Panc1 (cell line): Measurements from ENCODE around the gene ARL5A. TPM values are rescaled to one million over a fixed set of nuclear protein-coding genes. Genes with fewer than 3 reads are reported as not detected.

Source experiments
- ATAC-seq: fragments of 200-7000 bp; cut with Tn5 transposase; 2 replicates; pipeline ENCODE4 v1.9.1; 2020; ENCODE audit warnings: mild to moderate bottlenecking, moderate library complexity
- BruUV-seq: library from RNA; stranded (reverse); fragments of 400-500 nt; replicated peaks from 2 replicates; lab custom pipeline; 2021; lab: Mats Ljungman, UMichigan
- CTCF ChIA-PET: fragments of 300-600 bp; sonication (Branson Sonifier 250); formaldehyde crosslinking; loops from one replicate; lab custom pipeline; 2022; ENCODE audit warnings: antibody characterized with exemption; lab: Charles Lee
- POLR2A ChIA-PET: fragments of 300-600 bp; sonication (Branson Sonifier 250); formaldehyde crosslinking; loops from one replicate; lab custom pipeline; 2022; ENCODE audit warnings: antibody characterized with exemption; lab: Charles Lee
- DNase-seq: peaks from one replicate; pipeline ENCODE4 v3.0.0-alpha.2; 2010; ENCODE audit warnings: low read depth, low spot score
- H3K27ac ChIP-seq: 2 replicates; pipeline ENCODE4 v1.5.1; 2011; ENCODE audit warnings: mild to moderate bottlenecking, low read length, inconsistent platforms
- H3K27me3 ChIP-seq: fragments of 200-500 bp; sonication (Bioruptor generic); 2 replicates; pipeline ENCODE4 v1.6.0; 2014; ENCODE audit warnings: low read length, inconsistent platforms; ENCODE audit not compliant: control insufficient read depth, insufficient read depth
- H3K36me3 ChIP-seq: fragments of 200-500 bp; sonication (Bioruptor generic); 2 replicates; pipeline ENCODE4 v1.5.1; 2014; ENCODE audit warnings: inconsistent platforms, mild to moderate bottlenecking, low read length, moderate library complexity; ENCODE audit not compliant: control insufficient read depth, insufficient read depth
- H3K4me1 ChIP-seq: 2 replicates; pipeline ENCODE4 v1.5.1; 2011; ENCODE audit warnings: inconsistent platforms, mild to moderate bottlenecking, low read length, moderate library complexity; ENCODE audit not compliant: control insufficient read depth, insufficient read depth
- H3K4me3 ChIP-seq, 2 experiments: 2 replicates each; pipeline ENCODE4 v1.5.1; 2011 to 2012; ENCODE audit warnings: low read depth in 2 of 2, low read length in 2 of 2, mild to moderate bottlenecking in 2 of 2, inconsistent platforms in 1 of 2, moderate library complexity in 1 of 2
- H3K9me3 ChIP-seq: fragments of 200-500 bp; sonication (Bioruptor generic); 2 replicates; pipeline ENCODE4 v1.5.1; 2014; ENCODE audit warnings: low read depth, mild to moderate bottlenecking, inconsistent platforms, low read length, moderate library complexity; ENCODE audit not compliant: control insufficient read depth, insufficient read depth
- CTCF ChIP-seq: fragments of 450-650 bp; IDR thresholded peaks from 2 replicates; pipeline ENCODE4 v1.5.1; 2017; ENCODE audit warnings: mild to moderate bottlenecking
- POLR2AphosphoS5 ChIP-seq: IDR thresholded peaks from 2 replicates; pipeline ENCODE4 v1.6.1; 2012; ENCODE audit warnings: mild to moderate bottlenecking, low read depth, low read length, moderate library complexity
- REST ChIP-seq, 2 experiments: IDR thresholded peaks; 2 replicates each; pipeline ENCODE4 v1.6.1; 2011 to 2012; ENCODE audit warnings: low read depth in 2 of 2, control low read depth in 1 of 2, low read length in 1 of 2, mild to moderate bottlenecking in 1 of 2, moderate library complexity in 1 of 2; ENCODE audit not compliant: insufficient read depth in 1 of 2
- SIN3A ChIP-seq: IDR thresholded peaks from 2 replicates; pipeline ENCODE4 v1.6.1; 2012; ENCODE audit warnings: low read depth, mild to moderate bottlenecking, low read length, moderate library complexity, borderline replicate concordance; ENCODE audit not compliant: insufficient read depth
- TCF7L2 ChIP-seq: IDR thresholded peaks from 2 replicates; pipeline ENCODE4 v1.6.1; 2011; ENCODE audit warnings: mild to moderate bottlenecking, low read depth, low read length, inconsistent platforms
- in situ Hi-C: cut with HindIII; loops from 2 replicates; pipeline ENCODE4 v1.10.0; 2016; ENCODE audit warnings: low sequenced_read_pairs, low pct_unique_long_range_greater_than_20kb
- intact Hi-C: fragments of 100-400 bp; cut with micrococcal nuclease; formaldehyde crosslinking; loops from one replicate; pipeline ENCODE4 v1.10.0; 2022; ENCODE audit not compliant: unreplicated experiment
- total RNA-seq: library from RNA; stranded (reverse); gene quantifications from one replicate; pipeline ENCODE4 v1.2.1, GENCODE V29; 2021; ENCODE audit not compliant: unreplicated experiment

Gene ARL5A
- total RNA-seq, 1 experiment from 2014 or later = 47.5 TPM

GRCh38 chr2:151869291-151869690 lies 41.1 kb upstream of the ARL5A start:
- BruUV-seq = no TSS peak
- no peaks in the 10 kb centered on the region for H3K4me1 ChIP-seq
- H3K27ac ChIP-seq = no peak overlapping the region
- TF ChIP-seq POLR2AphosphoS5 (no peak), REST (IDR thresholded peaks at IDR 0.05; ENCODE audit: insufficient read depth in 1 of 2, low read depth in 2 of 2, low read length in 1 of 2) (no peak), SIN3A (no peak), TCF7L2 (no peak), CTCF (no peak)
- ChIA-PET CTCF (no interaction called here), POLR2A (no interaction called here)
- no peaks in the 10 kb centered on the region; the same call in 1 of the 2 replicates for H3K36me3 ChIP-seq
- DNase-seq (no peak), ATAC-seq (no peak)
- no peaks in the 10 kb centered on the region; the same call in none of the 2 replicates for H3K27me3 ChIP-seq
- no peak overlapping the region for H3K4me3 ChIP-seq
- H3K9me3 ChIP-seq = no peaks in the 10 kb centered on the region
- in situ Hi-C loops (no loop called here), intact Hi-C loops (no loop called here)

- BruUV-seq = no TSS peak
- no peak for ATAC-seq
- no peaks in the 10 kb centered on the region for H3K9me3 ChIP-seq
- in situ Hi-C loops = no loop called here
- H3K36me3 ChIP-seq = no peaks in the 10 kb centered on the region
- TF ChIP-seq REST (IDR thresholded peaks at IDR 0.05; ENCODE audit: insufficient read depth in 1 of 2, low read depth in 2 of 2, low read length in 1 of 2) = no peak
- TF ChIP-seq SIN3A = no peak
- no peak for TF ChIP-seq CTCF
- TF ChIP-seq POLR2AphosphoS5 = no peak
- no peak for TF ChIP-seq TCF7L2
- H3K27ac ChIP-seq = no peak overlapping the region
- H3K4me1 ChIP-seq = no peaks in the 10 kb centered on the region
- H3K4me3 ChIP-seq = no peak overlapping the region
- ChIA-PET CTCF (no interaction called here), POLR2A (no interaction called here)
- H3K27me3 ChIP-seq = 0 out of 2 replicates have a peak, but pooled peaks cover 2% of the 10 kb centered on the region
- DNase-seq = no peak
- intact Hi-C loops = no loop called here
These were observed 34.5 kb upstream of the ARL5A start for GRCh38 chr2:151862700-151863099.
